ENCODE data around the gene PCK2. TPM values are rescaled to one million over a fixed set of nuclear protein-coding genes. Genes with fewer than 3 reads are reported as not detected.
A peak's percentile ranks its signal among the peaks of the same experiment; 100 is the strongest.

Gene PCK2
- total and polyA plus RNA-seq, 2 of the 13 experiments (the other 11 are each of a cell fraction or from before 2014, with no cell fraction given), result 129 to 272 TPM

- TF ChIP-seq PREB (CRISPR knock-in tag; IDR thresholded peaks at IDR 0.05) (0 out of 2 replicates have a peak, but pooled peaks have one; percentile 87), MED13 (CRISPR knock-in tag; IDR thresholded peaks at IDR 0.05) (0 out of 2 replicates have a peak, but pooled peaks have one; percentile 40), ZNF235 (CRISPR knock-in tag; IDR thresholded peaks at IDR 0.05; ENCODE audit: borderline replicate concordance) (no peak), ZNF768 (CRISPR knock-in tag; IDR thresholded peaks at IDR 0.05) (peak; percentile 71; the same call in 1 of the 2 replicates), ZNF646 (CRISPR knock-in tag; IDR thresholded peaks at IDR 0.05) (no peak), ADNP (CRISPR knock-in tag; IDR thresholded peaks at IDR 0.05) (no peak), ZIK1 (CRISPR knock-in tag; IDR thresholded peaks at IDR 0.05; ENCODE audit: borderline replicate concordance, low read depth) (0 out of 2 replicates have a peak, but pooled peaks have one; percentile 4), ZBTB4 (CRISPR knock-in tag; IDR thresholded peaks at IDR 0.05; ENCODE audit: borderline replicate concordance) (0 out of 2 replicates have a peak, but pooled peaks have one; percentile 24), TAF15 (IDR thresholded peaks at IDR 0.05; ENCODE audit: low read depth, low read length, poor library complexity, severe bottlenecking) (no peak), KLF16 (CRISPR knock-in tag; IDR thresholded peaks at IDR 0.05) (no peak), ZFP82 (CRISPR knock-in tag; IDR thresholded peaks at IDR 0.05; ENCODE audit: borderline replicate concordance) (no peak), CENPBD1 (CRISPR knock-in tag; IDR thresholded peaks at IDR 0.05; ENCODE audit: borderline replicate concordance, low read depth) (no peak), NFKB2 (CRISPR knock-in tag; IDR thresholded peaks at IDR 0.05; ENCODE audit: borderline replicate concordance) (peak; percentile 67; the same call in 1 of the 2 replicates), TRIM24 (CRISPR knock-in tag; IDR thresholded peaks at IDR 0.05) (no peak), MXD1 (CRISPR knock-in tag; IDR thresholded peaks at IDR 0.05) (peak; percentile 18; the same call in 1 of the 2 replicates)
Measured at GRCh38 chr14:24132061-24132685, 38.1 kb downstream of the PCK2 start (continued).
